GM06990 (cell line): ENCODE results near the gene LIN52.

Experiments
- DNase-seq: peaks from one replicate; pipeline ENCODE4 v3.0.0-alpha.2; 2011; ENCODE audit not compliant: insufficient read length; ENCODE audit errors: extremely low read depth
- H3K27me3 ChIP-seq: replicated peaks from 2 replicates; pipeline ENCODE4 v1.6.0; 2011; ENCODE audit warnings: low read length; ENCODE audit not compliant: control insufficient read depth, insufficient read depth
- H3K36me3 ChIP-seq: 2 replicates; pipeline ENCODE4 v1.5.1; 2011; ENCODE audit warnings: low read length; ENCODE audit not compliant: control insufficient read depth, insufficient read depth
- H3K4me3 ChIP-seq: replicated peaks from 2 replicates; pipeline ENCODE4 v1.5.1; 2011; ENCODE audit warnings: low read depth, mild to moderate bottlenecking, control low read depth, low read length
- CTCF ChIP-seq: IDR thresholded peaks from 2 replicates; pipeline ENCODE4 v1.5.1; 2011; ENCODE audit warnings: low read length, control low read depth, mild to moderate bottlenecking, inconsistent platforms; ENCODE audit not compliant: insufficient read depth, poor library complexity, severe bottlenecking

The LIN52 gene

DNA sequence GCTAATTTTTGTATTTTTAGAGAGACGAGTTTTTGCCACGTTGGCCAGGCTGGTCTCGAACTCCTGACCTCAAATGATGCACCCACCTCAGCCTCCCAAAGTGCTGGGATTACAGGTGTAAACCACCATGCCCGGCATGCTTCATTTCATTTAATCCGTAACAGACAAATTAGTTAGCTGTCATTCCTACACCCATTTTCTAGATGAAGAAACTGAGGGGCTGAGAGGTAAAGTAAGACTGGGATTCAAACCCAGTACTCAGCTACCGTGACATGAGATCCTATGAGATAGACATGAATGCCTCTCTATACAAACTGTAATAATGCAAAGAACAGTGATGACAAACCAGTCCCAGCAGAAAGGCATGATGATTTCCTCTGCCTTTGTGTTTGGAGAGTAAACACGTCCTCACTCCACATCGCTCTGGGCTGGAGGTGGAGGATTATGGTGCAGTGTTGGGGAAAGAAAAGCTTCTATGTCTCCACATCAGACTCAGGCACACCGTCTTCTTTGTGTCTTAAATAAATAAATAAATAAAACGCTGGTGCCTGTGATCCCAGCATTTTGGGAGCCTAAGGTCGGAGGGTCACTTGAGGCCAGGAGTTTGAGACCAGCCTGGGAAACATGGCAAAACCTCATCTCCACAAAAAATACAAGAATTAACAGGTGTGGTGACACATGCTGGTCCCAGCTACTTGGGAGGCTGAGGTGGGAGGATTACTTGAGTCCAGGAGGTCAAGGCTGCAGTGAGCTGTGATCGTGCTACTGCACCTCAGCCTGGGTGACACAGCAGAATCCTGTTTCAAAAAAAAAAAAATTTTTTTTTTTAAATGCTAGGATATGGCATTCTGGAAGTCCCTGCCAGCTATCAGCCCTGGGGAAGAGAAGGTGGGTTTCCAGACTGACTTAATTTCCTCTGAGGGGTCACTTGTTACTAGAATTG lies 164.9 kb downstream of the LIN52 start:
- H3K4me3 ChIP-seq: no peak overlapping the region

More for the DNA sequence above, 164.9 kb downstream of the LIN52 start:
- no peak for TF ChIP-seq CTCF
- no peak for DNase-seq
- peaks cover 1% of the 10 kb centered on the region; the same call in 1 of the 2 replicates for H3K27me3 ChIP-seq
- H3K36me3 ChIP-seq: no peaks in the 10 kb centered on the region
